Activated CD8-positive, alpha-beta memory T cell treated with anti-CD3 and anti-CD28 coated beads for 1 hour (primary cell): ENCODE results near the gene TRAF4.
"Not testable (repeated sequence)": the region's sequence is repeated elsewhere in the genome, so short reads cannot be mapped to it uniquely, and the experiment has no call there.

Experiments
- DNase-seq, 2 donors: peaks; one replicate each; pipeline ENCODE4 v3.0.0-alpha.2; 2020; ENCODE audit warnings: low read depth in 1 of 2; ENCODE audit errors: extremely low read depth in 1 of 2

Gene TRAF4

DNA sequence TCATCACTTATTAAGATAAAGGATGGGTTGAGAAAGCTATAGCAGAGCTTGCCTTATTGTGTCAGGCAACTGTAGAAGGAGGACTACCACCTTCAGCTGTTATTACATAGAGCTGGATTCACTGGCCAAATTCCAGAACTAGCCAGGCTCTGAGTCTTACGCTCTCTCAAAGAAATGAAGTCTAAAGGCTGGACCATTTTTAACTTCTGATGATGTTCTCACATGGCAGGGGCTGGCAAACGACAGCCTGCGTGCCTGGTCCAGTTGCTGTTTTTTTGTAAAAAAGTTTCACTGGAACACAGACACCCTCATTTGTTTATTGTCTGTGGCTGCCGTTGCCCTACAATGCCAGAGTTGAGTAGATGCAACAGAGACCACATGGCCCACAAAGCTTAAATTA is 21.2 kb downstream of the TRAF4 start:
- DNase-seq, result no peak

DNA sequence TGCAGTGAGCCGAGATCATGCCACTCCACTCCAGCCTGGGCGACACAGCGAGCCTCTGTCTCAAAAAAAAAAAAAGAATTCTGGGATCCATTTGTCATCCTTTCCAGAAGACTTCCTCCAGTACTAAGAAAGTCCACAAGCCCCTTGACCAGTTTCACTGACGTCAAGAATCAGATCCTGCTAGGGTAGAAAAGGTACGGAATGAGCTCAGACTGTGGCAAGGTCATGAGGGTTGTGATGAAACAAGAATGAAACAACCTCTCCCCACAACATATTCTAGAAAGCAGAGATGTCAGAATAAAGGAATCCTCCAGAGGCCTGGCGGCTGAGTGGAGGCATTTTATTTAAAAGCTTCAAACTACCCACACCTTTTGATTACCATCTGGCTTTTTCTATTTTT is 29.9 kb downstream of the TRAF4 start:
- DNase-seq, result no peak

DNA sequence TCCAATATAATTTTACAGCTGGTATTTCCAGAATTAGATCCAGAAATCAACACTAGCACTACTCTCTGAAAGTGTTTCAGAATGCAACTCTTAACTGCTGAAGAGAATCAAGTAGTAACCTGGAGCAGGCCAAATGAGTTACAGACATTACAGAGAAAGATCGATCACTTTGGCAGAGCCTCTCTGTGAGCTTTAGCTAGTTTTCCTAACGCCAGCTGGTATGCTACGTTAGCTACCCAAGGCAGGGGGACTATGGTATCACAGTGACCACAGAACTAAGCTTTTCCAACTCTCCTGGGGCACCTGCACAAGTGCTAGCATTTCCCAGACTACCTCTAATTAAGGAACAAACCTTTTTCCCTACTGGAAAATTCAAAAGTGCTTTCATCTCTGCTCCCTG is 30.4 kb downstream of the TRAF4 start:
- DNase-seq, result no peak

DNA sequence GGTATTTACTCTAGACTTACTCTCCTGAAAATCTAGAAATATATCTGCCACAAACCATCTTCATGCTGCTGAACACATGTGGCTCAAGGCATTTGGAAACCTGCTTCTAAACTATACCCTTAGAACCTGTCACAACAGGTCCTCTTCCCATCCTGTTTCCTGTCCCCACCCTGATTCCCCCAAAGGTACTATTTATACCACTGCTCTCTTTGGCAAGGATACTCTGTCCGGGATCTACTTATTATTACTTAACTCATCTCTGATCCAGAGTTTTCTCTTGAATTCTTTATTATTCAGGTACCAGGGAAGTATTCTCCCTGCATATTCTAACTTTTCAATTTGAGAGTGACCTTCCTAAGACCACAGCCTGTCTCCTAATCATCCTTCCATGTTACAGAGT is 33.4 kb downstream of the TRAF4 start:
- no peak for DNase-seq

DNA sequence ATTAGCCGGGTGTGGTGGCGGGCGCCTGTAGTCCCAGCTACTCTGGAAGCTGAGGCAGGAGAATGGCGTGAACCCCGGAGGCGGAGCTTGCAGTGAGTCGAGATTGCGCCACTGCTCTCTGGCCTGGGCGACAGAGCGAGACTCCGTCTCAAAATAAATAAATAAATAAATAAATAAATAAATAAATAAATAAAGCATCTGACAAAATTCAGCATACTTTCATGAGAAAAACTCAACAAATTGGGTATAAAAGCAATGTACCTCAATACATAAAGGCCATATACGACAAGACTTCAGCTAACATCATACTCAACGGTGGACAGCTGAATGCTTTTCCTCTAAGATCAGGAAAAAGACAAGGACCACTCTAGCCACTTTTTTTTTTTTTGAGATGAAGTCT is 35.8 kb downstream of the TRAF4 start:
- not testable (repeated sequence) for DNase-seq

DNA sequence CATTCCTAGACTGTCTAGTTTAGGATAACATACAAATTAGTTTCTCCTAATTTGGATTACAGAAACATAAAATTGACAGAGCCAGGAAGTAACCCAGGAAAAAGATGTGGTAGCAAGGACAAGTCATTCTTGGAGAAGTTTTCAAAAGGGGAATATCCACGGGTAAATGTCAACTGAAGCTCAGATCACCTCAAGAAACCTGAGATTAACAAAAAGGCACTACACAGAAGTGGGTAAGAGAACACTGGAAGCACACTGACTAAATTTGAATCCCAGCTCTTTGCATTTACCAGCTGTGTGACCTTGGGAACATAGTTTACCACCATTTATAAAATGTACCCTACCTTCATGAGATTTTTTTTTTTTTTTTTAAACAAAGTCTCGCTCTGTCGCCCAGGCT is 39.4 kb downstream of the TRAF4 start:
- DNase-seq, result no peak

DNA sequence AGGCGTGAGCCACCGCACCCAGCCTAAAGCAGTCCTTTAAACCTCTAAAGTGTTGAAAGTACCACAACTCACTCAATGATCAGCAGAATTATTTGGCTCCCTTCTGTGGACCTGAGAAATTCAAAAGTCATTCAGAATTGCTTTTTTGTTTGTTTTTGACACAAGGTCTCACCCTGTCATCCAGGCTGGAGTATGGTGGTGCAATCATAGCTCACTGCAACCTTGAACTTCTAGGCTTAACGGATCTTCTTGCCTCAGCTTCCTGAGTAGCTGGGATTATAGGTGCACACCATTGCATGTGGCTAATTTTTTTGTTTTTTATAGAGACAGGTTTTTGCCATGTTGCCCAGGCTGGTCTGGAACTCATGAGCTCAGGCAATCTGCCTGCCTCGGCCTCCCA is 44.3 kb downstream of the TRAF4 start:
- no peak for DNase-seq

DNA sequence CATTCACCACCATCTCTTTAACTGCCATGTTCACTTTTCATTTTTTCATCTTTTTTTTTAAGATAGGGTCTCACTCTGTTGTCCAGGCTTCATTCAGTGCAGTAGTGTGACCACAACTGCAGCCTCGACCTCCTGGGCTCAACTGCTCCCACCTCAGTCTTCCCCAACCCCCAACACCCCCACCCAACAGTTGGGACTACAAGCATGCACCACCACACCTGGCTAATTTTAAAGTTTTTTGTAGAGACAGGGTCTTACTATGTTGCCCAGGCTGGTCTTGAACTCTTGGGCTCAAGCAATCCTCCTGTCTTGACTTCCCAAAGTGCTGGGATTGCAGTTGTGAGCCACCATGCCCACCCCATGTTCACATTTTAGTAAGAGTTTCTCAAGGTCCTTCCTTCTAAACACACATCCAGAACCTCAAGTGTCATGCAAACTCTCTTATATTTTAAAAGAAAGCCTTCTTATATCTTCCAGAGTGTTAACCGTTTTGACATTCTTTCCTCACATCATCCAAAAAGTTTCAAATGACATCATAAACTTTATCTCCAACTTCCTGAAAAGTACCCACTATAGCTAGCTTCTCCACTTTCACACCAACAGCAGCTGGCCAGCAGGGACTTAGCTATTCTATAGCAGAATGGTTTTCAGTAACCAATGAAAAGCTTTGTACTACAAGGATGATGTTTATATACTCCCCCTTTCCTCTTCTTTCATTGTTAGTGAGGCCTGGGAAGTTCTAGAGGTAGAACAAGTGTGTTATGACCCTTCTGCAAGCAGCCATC is 49.3 kb downstream of the TRAF4 start:
- DNase-seq, result no peak

DNA sequence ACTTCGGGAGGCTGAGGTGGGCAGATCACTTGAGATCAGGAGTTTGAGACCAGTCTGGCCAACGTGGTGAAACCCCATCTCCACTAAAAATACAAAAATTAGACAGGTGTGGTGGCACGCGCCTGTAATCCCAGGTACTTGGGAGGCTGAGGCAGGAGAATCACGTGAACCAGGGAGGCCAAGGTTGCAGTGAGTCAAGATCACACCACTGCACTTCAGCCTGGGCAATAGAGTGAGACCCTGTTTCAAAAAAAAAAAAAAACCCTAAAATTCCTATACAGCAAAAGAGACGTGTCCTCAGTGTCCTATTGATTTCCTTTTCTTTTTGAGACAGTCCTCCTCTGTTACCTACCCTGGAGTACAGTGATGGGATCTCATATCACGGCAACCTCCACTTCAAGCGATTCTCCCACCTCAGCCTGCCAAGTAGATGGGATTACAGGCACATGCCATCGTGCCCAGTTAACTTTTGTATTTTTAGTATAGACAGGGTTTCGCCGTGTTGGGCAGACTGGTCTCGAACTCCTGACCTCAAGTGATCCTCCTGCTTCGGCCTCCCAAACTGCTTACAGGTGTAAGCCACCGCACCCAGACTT is 51.1 kb downstream of the TRAF4 start:
- not testable (repeated sequence) for DNase-seq

DNA sequence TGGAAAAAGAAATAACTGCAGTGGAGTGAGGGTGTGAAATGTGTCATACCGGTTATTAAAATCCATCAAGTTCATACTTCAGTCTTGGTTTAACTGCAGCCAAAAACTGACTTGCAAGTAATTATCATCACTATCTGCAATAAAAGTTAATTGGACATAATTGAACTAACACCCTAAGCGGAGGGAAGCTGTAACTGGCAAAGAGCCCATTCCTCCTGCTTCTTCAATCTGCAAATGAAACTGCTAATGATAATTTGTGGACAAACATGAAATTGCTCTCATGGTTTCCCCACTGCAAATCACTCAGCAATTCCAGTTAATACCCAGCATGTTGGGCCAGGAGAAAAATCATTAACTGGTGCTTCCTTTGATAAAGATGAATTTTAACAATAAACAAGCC is 52.3 kb downstream of the TRAF4 start:
- no peak for DNase-seq
